GM23338 (cell line): ENCODE measurements around the gene CPD. TPM values are rescaled to one million over a fixed set of nuclear protein-coding genes. Genes with fewer than 3 reads are reported as not detected.

ENCODE experiments used
- ATAC-seq: fragments of 200-7000 bp; cut with Tn5 transposase; 3 replicates; pipeline ENCODE4 v1.9.1; 2020
- DNase-seq: peaks from one replicate; pipeline ENCODE4 v3.0.0-alpha.2; 2015; ENCODE audit warnings: low spot score
- H2AFZ ChIP-seq: fragments of 200-600 bp; sonication (generic); 2 replicates; pipeline ENCODE4 v1.8.0; 2016; ENCODE audit warnings: antibody characterized with exemption, mild to moderate bottlenecking, moderate library complexity
- H3F3A ChIP-seq: fragments of 200-600 bp; sonication (generic); replicated peaks from 2 replicates; pipeline ENCODE4 v1.8.0; 2017; ENCODE audit warnings: antibody characterized with exemption, mixed run types, low read depth
- H3K27ac ChIP-seq: fragments of 200-600 bp; sonication (generic); 2 replicates; pipeline ENCODE4 v1.6.1; 2016; ENCODE audit warnings: low read depth
- H3K27me3 ChIP-seq: fragments of 200-600 bp; sonication (generic); 2 replicates; pipeline ENCODE4 v1.8.0; 2016; ENCODE audit warnings: mild to moderate bottlenecking, mixed run types, moderate library complexity; ENCODE audit not compliant: insufficient read depth
- H3K36me3 ChIP-seq: fragments of 200-600 bp; sonication (generic); 2 replicates; pipeline ENCODE4 v1.8.0; 2016; ENCODE audit warnings: mild to moderate bottlenecking; ENCODE audit not compliant: insufficient read depth
- H3K4me1 ChIP-seq: fragments of 200-600 bp; sonication (generic); 2 replicates; pipeline ENCODE4 v1.8.0; 2016; ENCODE audit warnings: mild to moderate bottlenecking, moderate library complexity; ENCODE audit not compliant: insufficient read depth
- H3K4me2 ChIP-seq: fragments of 200-600 bp; sonication (generic); 2 replicates; pipeline ENCODE4 v1.7.1; 2017; ENCODE audit warnings: mixed run types
- H3K4me3 ChIP-seq: fragments of 200-600 bp; sonication (generic); 2 replicates; pipeline ENCODE4 v1.6.1; 2016; ENCODE audit warnings: mixed run types
- H3K79me2 ChIP-seq: fragments of 200-600 bp; sonication (generic); replicated peaks from 2 replicates; pipeline ENCODE4 v1.8.0; 2017; ENCODE audit warnings: mild to moderate bottlenecking; ENCODE audit not compliant: insufficient read depth
- H3K9me2 ChIP-seq: fragments of 200-600 bp; sonication (generic); 2 replicates; pipeline ENCODE4 v1.8.0; 2017; ENCODE audit not compliant: insufficient read depth
- H4K20me1 ChIP-seq: fragments of 200-600 bp; sonication (generic); replicated peaks from 2 replicates; pipeline ENCODE4 v1.8.0; 2017; ENCODE audit warnings: mild to moderate bottlenecking; ENCODE audit not compliant: insufficient read depth
- H3K27ac Mint-ChIP-seq: 2 replicates; pipeline ENCODE4 v1.8.0; 2020; ENCODE audit warnings: inconsistent platforms, mild to moderate bottlenecking, moderate library complexity, mixed read lengths
- H3K27me3 Mint-ChIP-seq: 3 replicates; pipeline ENCODE4 v1.8.0; 2022; ENCODE audit warnings: low read depth, mild to moderate bottlenecking, moderate library complexity, mixed read lengths, inconsistent platforms; ENCODE audit not compliant: insufficient read depth, poor library complexity
- H3K36me3 Mint-ChIP-seq: 3 replicates; pipeline ENCODE4 v1.8.0; 2021; ENCODE audit warnings: low read depth, mild to moderate bottlenecking, inconsistent platforms, moderate library complexity, mixed read lengths
- H3K4me1 Mint-ChIP-seq: 3 replicates; pipeline ENCODE4 v1.8.0; 2020; ENCODE audit warnings: mild to moderate bottlenecking, inconsistent platforms, mixed read lengths
- H3K4me3 Mint-ChIP-seq: 3 replicates; pipeline ENCODE4 v1.8.0; 2021; ENCODE audit warnings: moderate library complexity, mild to moderate bottlenecking, inconsistent platforms, mixed read lengths
- H3K9me3 Mint-ChIP-seq: 3 replicates; pipeline ENCODE4 v1.8.0; 2020; ENCODE audit warnings: moderate library complexity, mild to moderate bottlenecking, inconsistent platforms, mixed read lengths
- CTCF ChIP-seq, 2 experiments: fragments of 200-600 bp in 1 of 2; sonication (generic) in 1 of 2; conservative IDR thresholded peaks; 2 replicates each; pipeline versions ENCODE4 v1.5.1 to v1.6.1; 2016 to 2017; ENCODE audit warnings: antibody characterized with exemption in 2 of 2, low read depth in 2 of 2, mild to moderate bottlenecking in 2 of 2, moderate library complexity in 1 of 2
- ETS1 ChIP-seq: IDR thresholded peaks from 2 replicates; pipeline ENCODE4 v1.6.1; 2016; ENCODE audit warnings: antibody characterized with exemption
- EZH2 ChIP-seq: fragments of 200-600 bp; sonication (generic); IDR thresholded peaks from one replicate; pipeline ENCODE4 v1.8.0; 2017; ENCODE audit warnings: antibody characterized with exemption, mild to moderate bottlenecking, low read depth; ENCODE audit not compliant: unreplicated experiment
- JUNB ChIP-seq: IDR thresholded peaks from one replicate; pipeline ENCODE4 v1.6.1; 2016; ENCODE audit warnings: antibody characterized with exemption; ENCODE audit not compliant: unreplicated experiment
- POLR2AphosphoS5 ChIP-seq: IDR thresholded peaks from 2 replicates; pipeline ENCODE4 v1.6.1; 2016; ENCODE audit warnings: antibody characterized with exemption, low read depth
- REST ChIP-seq: IDR thresholded peaks from one replicate; pipeline ENCODE4 v1.6.1; 2018; ENCODE audit warnings: antibody characterized with exemption; ENCODE audit not compliant: unreplicated experiment
- STAT1 ChIP-seq: IDR thresholded peaks from one replicate; pipeline ENCODE4 v1.6.1; 2016; ENCODE audit warnings: antibody characterized with exemption; ENCODE audit not compliant: unreplicated experiment
- ZNF114 ChIP-seq: fragments of 250-450 bp; sonication (Bioruptor Pico); IDR thresholded peaks from 2 replicates; pipeline ENCODE4 v1.5.0; 2020; ENCODE audit warnings: mild to moderate bottlenecking, moderate library complexity
- ZNF331 ChIP-seq: fragments of 250-450 bp; sonication (Bioruptor Pico); IDR thresholded peaks from 2 replicates; pipeline ENCODE4 v1.5.0; 2020; ENCODE audit warnings: low read depth, mild to moderate bottlenecking, moderate library complexity
- polyA plus RNA-seq: library from polyadenylated mRNA; unstranded; fragments of >200 nt; fragmentation: Nextera tagmentation; extraction: Ambion mirVana; gene quantifications from 2 replicates; pipeline ENCODE4 v1.2.1, GENCODE V29; 2016
- total RNA-seq: library from RNA; depleted of rRNA; stranded (reverse); fragments of >200 nt; shearing (Covaris generic); gene quantifications from 2 replicates; pipeline ENCODE4 v1.2.3, GENCODE V29; 2014

Gene CPD
- total and polyA plus RNA-seq, 2 experiments from 2014 or later: 6.2 to 57.8 TPM

- Mint-ChIP-seq H3K27me3 (no peaks in the 10 kb centered on the region), H3K27ac (no peak overlapping the region), H3K4me1 (peaks cover 4% of the 10 kb centered on the region), H3K4me3 (no peak overlapping the region), H3K36me3 (no peaks in the 10 kb centered on the region), H3K9me3 (no peaks in the 10 kb centered on the region; the same call in 2 of the 3 replicates)
- Histone ChIP-seq H4K20me1 (no peaks in the 10 kb centered on the region), H3K4me3 (no peak overlapping the region), H2AFZ (no peak overlapping the region; the same call in 1 of the 2 replicates), H3K4me1 (no peaks in the 10 kb centered on the region), H3F3A (no peaks in the 10 kb centered on the region), H3K27me3 (no peaks in the 10 kb centered on the region), H3K79me2 (no peaks in the 10 kb centered on the region), H3K27ac (no peak overlapping the region), H3K36me3 (no peaks in the 10 kb centered on the region), H3K4me2 (no peak overlapping the region), H3K9me2 (no peaks in the 10 kb centered on the region)
- ATAC-seq (no peak), DNase-seq (no peak)
- TF ChIP-seq ZNF114 (CRISPR knock-in tag) (no peak), EZH2 (no peak), ZNF331 (no peak), REST (no peak), CTCF (conservative IDR thresholded peaks at IDR 0.05; ENCODE audit: low read depth in 2 of 2) (no peak), ETS1 (no peak)
These were observed 33.1 kb upstream of the CPD start for GRCh38 chr17:30345527-30346075.

GRCh38 chr17:30346221-30346795 is 32.4 kb upstream of the CPD start:
- Mint-ChIP-seq H3K27ac (no peak overlapping the region), H3K4me3 (no peak overlapping the region), H3K4me1 (no peaks in the 10 kb centered on the region), H3K9me3 (no peaks in the 10 kb centered on the region), H3K27me3 (no peaks in the 10 kb centered on the region), H3K36me3 (no peaks in the 10 kb centered on the region)
- no peaks in the 10 kb centered on the region for H3K9me2 ChIP-seq
- no peaks in the 10 kb centered on the region for H3K27me3 ChIP-seq
- H3K79me2 ChIP-seq: no peaks in the 10 kb centered on the region
- no peaks in the 10 kb centered on the region for H3F3A ChIP-seq
- no peak overlapping the region for H3K27ac ChIP-seq
- no peak overlapping the region for H2AFZ ChIP-seq
- no peak overlapping the region for H3K4me3 ChIP-seq
- H4K20me1 ChIP-seq: no peaks in the 10 kb centered on the region
- no peaks in the 10 kb centered on the region for H3K4me1 ChIP-seq
- ATAC-seq: no peak
- DNase-seq: no peak
- H3K36me3 ChIP-seq: no peaks in the 10 kb centered on the region
- no peak overlapping the region for H3K4me2 ChIP-seq
- no peak for TF ChIP-seq POLR2AphosphoS5
- TF ChIP-seq JUNB: no peak
- TF ChIP-seq STAT1: no peak
- no peak for TF ChIP-seq ZNF114 (CRISPR knock-in tag)
- no peak for TF ChIP-seq ZNF331
- no peak for TF ChIP-seq REST
- TF ChIP-seq ETS1: no peak
- no peak for TF ChIP-seq CTCF (conservative IDR thresholded peaks at IDR 0.05; ENCODE audit: low read depth in 2 of 2)
